GM21723 (cell line): Measurements from ENCODE around the gene TMEM151B.

Experiments
- ATAC-seq: cut with Tn5 transposase; IDR thresholded peaks from one replicate; pipeline ENCODE4 v1.9.1; 2021; ENCODE audit warnings: mild to moderate bottlenecking, moderate library complexity; ENCODE audit not compliant: unreplicated experiment

Gene TMEM151B

DNA sequence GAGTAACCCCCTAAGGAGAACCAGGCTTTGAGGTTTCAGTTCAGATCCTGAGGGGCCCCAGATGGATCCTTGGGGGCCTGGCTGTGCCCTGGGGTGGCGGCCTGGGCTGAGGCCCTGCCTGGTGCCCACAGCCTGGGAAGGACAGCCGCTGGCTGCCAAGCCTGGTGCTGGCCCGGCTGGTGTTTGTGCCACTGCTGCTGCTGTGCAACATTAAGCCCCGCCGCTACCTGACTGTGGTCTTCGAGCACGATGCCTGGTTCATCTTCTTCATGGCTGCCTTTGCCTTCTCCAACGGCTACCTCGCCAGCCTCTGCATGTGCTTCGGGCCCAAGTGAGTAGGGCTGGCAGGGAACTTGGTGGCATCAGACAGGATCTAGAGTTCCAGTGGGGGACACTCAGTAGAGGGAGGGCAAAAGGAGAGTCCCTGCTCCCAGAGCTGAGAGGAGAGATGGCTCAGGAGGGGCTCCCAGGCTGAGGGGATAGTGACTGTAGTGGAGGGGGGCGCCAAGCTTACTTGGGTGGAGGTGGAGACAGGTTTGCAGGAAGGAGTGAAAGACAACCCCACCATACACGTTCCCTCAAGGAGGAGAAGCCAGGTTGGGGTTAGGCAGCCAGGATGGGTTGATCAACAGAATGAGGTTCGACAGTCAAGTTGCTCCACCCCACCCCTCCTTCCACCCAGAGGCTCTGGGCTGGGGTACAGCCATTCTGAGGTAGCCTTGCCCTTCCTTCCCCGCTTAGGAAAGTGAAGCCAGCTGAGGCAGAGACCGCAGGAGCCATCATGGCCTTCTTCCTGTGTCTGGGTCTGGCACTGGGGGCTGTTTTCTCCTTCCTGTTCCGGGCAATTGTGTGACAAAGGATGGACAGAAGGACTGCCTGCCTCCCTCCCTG lies 37.3 kb upstream of the TMEM151B start:
- ATAC-seq = no peak

DNA sequence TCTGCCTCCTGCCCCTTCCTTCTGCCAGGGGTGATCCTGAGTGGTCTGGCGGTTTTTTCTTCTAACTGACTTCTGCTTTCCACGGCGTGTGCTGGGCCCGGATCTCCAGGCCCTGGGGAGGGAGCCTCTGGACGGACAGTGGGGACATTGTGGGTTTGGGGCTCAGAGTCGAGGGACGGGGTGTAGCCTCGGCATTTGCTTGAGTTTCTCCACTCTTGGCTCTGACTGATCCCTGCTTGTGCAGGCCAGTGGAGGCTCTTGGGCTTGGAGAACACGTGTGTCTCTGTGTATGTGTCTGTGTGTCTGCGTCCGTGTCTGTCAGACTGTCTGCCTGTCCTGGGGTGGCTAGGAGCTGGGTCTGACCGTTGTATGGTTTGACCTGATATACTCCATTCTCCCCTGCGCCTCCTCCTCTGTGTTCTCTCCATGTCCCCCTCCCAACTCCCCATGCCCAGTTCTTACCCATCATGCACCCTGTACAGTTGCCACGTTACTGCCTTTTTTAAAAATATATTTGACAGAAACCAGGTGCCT lies 36.6 kb upstream of the TMEM151B start:
- ATAC-seq = no peak

DNA sequence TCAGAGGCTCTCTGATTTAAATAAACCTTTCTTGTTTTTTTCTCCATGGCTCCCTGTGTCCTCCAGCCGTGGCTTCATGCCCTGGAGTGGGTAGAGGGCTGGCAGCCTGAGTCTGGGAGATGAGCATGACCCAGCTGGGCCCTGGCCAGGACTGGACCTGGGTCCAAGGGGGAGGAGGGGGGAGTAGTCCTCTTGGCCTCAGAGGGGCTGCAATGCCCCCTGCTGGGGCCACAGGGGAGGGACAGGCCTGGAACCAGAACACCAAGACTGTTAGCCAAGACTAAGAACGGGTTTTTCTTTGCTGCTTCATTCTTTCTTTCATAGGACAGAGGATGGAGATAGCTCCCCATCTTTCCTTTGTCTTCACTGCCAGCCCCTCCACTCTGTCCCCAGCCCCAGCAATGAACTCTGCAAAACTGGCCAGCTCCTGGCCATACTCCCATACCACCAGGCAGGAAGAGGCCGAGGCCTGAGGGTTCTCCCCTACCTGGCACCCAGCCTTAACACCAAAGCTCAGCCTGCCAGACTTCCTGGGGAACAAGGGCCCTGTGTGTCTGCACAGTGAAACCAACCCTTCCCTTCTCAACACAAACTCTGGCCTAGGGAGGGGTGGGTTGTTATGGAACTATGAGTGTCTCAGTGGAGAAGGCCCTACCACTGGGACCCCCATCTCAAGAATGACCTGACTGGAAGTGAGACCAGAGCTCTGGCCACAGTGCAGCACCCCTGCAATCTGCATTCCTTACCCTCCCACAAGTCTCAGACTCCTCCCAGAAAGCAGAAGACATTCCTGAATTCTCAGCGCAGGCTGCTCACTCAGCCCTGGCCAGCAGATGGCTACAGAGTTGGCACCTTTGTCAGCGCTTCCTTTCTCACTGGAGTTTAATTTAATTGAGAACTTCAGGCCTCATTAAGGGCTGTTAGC lies 35.9 kb upstream of the TMEM151B start:
- no peak for ATAC-seq

DNA sequence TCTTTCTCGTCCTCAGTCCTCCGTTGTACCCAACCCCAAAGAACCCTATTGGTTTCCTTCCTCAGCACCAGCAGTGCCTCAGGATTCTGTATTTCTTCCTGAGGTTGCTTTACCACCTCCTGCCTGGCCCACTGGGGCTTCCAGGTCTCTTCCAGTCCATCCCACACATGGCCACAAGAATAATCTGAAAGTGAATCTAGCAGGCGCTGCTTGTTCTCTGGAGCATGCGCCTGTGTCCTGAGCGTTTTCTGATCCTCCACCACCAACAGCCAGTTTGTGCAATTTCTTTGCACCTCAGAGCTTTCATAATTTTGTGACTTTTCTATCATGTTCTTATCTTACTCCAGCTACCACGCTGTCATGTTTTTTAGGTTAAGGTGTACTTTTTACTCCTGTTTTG lies 35.0 kb upstream of the TMEM151B start:
- ATAC-seq = no peak

DNA sequence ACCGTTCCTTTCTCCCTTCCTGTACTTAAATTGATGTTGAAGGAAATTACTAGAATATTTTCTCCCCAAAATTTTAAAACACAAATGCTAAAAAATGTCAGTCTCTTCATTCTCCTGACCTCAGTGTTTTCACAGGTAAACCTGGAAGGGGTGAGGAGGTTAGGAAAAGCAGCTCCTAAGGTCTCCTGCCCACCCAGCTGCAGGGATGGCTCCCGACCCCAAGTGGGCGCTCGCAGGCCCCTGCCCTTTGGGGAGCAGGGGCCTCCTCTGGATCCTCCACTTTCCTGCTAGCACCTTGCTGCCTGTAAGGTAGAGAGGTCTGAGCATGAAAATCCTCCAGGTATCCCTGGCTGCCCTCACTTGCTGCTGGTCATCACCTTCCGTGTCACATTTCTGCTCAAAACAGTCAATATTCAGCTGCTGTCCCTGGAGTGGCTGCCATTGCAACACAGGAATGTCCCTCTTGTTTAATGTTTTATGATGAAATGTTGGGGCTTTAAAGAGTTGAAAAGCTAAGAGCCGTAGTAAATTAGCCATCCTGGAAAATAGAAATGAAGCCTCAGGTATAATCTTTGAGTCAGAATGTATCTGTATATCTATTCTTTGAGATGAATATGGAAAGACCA lies 34.2 kb upstream of the TMEM151B start:
- ATAC-seq = no peak

DNA sequence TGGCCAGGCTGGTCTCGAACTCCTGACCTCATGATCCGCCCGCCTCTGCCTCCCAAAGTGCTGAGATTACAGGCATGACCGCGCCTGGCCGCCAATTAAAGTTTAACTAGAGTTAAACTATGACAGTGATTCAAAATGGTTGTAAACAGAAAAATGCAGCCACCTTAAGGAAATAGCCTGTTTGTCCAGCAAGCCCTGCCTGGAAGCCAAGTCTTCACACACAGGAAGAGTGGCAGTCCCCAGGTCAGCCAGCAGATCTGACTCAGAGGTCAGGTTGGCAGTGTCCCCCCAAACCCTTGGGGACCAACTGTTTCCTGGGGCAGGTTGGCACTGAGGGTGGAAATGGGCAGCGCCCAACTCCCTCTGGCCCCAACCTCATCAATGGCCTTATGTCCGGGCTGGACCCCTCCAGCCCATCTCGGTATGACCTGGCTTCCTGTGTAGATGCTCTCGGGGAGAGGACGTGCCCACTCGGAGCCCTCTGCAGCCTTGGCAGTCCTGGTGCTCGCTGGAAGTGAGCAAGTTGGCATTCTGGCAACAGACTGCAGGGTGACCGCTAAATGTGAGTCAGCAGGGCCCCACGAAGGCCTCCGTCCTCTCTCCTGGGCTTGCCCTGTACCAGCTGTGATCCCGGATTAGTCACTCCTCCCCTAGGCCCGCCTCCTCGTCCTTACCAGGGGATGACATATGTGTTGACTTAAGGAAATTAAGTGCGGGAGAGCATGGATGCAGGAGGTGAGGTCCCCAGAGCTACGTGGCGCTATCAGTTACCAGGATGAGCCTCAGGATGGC lies 33.0 kb upstream of the TMEM151B start:
- peak; percentile 78 for ATAC-seq

DNA sequence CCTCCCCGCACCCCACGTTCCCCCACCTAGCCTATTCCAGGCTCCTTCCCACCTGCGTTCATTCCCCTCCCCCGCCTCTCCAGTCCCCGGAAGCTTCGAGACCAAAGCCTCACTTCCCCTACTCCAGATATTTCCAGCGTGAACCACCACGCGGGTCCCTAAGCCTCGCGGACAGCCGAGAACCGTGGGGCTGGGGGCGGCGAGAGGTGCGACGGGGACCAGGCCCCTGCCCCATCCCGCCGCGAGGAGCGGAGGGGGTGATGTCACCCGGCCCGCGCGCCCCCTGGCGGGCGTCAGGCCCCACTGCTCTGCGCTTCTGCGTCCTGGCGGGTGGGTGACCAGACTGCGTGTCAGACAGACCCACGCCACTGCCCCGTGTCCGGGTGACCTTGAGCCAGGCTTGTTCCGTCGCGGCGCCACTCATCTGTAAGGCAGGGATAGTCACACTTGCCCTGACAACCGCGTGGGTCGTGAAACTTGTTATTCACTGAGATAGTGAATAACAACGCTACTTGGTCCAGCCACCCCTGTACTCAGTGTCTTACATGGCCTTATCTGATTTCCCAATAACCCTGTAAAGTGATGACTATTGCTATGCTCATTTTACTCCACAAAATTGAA lies 32.3 kb upstream of the TMEM151B start:
- ATAC-seq = peak; percentile 79

DNA sequence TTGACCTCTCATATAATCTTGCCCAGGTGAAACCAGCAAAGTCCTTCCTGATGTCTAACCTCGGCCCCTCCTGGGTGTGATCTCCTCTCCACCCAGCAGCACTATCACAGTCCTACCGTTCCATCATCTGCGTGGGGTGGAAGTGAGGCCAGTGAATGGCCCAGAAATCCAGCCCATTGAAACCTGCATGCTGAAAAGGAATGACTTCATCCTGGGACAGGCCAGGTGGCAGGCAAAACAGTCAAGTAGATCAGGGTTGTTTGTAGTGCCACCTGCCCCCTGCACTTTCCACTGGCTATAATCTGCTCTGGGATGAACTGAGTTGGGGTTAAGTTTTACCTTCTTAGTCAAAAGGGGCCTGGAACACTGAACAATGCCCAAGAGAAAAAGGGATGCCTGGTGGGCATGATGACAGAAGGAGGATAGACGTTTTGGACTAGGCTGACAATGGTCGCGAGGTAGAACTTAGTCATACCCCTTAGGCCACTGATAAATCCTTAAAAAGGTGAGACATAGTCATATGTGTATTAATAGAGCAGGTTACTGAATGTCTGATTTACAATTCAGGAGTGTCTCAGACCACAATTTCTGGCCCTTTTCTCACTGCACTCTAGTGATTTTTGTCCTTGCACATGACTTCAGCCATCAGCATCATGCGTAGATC lies 31.4 kb upstream of the TMEM151B start:
- ATAC-seq = no peak

DNA sequence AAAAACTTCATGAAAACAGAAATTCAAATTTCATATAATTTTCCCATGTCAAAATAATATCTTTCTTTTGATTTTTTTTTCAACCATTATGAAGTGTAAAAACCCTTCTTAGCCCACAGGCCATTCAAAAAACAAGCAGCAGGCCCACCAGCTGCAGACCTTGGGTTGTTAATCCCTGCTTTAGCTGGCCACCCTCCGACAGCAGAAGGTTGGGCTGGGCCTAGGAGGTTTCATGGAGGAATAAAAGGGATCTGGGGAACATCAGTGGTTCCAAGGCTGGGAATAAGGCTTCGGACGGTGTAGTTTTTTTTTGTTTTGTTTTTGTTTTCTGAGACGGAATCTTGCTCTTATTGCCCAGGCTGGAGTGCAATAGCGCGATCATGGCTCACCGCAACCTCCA lies 26.9 kb upstream of the TMEM151B start:
- ATAC-seq = no peak

DNA sequence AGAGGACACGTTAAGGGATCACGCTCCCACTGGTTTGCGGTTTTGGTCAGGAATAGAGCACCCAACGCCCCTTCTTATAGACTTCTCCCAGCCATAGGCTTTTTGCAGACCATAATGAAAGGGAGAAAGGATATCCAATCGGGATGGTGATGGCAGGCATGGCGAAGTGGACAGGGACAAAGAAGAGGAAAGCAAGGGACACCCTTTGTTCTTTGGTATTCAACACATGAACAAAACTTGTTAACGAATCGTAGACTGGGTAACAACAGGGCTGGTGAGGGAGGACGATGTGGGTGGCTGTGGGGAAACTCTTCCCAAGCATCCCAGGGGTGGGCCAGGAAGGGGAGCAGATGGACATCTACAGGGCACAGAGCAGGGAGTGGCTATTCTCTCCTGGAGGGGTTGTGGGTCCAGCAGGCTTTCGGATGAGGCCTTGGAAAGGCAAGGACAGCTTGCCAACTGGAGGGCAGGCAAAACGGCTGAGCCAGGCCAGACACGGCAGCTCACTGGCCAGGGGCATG lies 24.8 kb upstream of the TMEM151B start:
- ATAC-seq = no peak

DNA sequence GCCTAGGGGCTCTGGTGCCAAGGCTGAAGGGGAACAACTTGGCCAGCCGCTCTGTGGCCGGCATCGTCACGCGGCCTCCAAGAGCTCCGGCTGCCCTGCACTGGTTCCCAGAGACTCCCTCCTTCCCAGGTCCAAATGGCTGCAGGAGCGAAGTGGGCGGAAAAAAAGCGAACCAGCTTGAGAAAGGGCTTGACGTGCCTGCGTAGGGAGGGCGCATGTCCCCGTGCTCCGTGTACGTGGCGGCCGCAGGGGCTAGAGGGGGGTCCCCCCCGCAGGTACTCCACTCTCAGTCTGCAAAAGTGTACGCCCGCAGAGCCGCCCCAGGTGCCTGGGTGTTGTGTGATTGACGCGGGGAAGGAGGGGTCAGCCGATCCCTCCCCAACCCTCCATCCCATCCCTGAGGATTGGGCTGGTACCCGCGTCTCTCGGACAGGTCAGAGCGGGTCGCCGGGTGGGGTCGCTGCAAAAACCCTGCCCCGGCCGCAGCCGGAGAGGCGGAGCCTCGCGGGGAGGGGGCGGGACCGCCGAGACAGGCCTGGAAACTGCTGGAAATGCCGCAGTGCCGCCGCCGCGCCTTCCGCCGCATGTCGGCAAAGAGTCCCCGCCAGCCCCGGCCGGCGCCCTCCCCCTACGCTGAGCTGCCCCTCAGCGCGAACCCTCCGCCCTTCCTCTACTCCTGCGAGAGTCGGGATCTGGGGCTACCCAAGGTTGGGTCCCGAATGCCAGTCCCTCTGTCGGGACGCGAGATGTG lies 24.2 kb upstream of the TMEM151B start:
- ATAC-seq = peak; percentile 53

DNA sequence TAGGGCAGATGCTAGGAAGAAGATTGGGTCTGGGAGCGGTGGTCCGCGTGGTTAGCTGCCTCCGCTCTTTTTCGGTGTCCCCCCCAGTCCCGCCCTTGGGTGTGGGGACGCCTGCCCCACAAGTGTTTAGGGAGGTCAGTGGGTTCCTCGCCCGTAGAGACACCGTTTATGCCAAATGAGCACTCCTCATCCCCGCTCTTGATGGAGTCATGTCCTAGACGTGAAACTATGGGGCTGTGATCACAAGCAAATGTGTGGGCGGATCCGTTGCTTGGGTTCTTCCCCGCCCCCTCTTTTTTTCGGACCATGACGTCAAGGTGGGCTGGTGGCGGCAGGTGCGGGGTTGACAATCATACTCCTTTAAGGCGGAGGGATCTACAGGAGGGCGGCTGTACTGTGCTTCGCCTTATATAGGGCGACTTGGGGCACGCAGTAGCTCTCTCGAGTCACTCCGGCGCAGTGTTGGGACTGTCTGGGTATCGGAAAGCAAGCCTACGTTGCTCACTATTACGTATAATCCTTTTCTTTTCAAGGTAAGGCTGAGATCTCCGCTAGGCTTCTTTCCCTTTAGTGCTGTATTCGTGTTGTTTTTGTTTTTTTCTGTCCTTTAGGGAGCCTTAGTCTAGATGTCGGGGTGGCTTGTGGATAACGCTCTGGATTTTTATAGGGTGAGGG lies 23.4 kb upstream of the TMEM151B start, which contains the start of gene HSP90AB1:
Gene HSP90AB1, plus strand, starts transcription at position 439 of the 675 bp plus-strand sequence. CDS start 1,529 bp downstream, outside the sequence.
- peak; percentile 67 for ATAC-seq

DNA sequence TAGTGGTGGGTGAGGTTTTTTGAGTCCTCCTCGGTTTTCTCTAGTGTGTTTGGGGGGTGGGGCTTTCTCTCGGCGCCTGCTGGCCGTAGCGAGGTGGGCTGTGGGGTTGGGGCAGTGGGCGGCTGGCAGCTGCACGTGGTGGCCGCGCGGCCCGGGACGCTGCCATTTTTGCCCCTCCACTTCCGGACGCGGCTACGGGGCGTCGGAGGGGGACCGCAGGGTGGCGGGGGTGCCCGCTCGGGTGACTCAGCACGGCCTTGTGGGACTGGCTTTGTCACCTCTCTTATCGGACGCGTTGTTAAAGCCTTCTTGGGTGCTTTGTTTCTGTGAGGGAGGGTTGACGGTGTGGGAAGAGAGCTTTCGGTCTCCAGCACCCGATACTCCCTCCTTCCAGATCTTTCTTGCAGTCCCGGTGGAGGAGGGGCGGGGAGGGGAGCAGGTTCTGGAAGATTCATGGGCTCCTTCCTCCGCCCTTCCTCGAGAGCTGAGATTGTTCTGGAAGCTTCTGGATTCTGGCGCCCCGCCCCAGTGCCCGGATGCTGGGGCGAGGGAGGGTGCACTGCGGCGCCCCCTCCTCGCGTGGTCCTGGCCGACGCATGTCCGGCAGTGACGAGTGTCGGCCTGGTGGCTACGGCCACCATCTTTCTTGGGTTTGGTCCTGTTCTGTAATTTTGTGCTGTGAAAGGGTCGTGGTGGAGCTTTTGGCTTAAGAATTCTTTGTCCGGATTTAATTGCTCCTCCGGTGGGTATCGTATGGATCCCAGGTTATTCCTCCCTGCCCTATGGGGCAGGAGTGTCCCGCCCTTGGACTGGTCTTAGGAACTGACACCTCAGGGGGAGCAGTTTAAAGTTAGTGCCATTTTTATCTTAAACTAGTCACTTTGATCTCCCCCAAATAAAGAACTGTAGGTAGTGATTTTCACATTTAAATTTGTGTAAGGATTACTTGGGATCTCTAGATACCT lies 22.6 kb upstream of the TMEM151B start:
- ATAC-seq = peak; percentile 30

DNA sequence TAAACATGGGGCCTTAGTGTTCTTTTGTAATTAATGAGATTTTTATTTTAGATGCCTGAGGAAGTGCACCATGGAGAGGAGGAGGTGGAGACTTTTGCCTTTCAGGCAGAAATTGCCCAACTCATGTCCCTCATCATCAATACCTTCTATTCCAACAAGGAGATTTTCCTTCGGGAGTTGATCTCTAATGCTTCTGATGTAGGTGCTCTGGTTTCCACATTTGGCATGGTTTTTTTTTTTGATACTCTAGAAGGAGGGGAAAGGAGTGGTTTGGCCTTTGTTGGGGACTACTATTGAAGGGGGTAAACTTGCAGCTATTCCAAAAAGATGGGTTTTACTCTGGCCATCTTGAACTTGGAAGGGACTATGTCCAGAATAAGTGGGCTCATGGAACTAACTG lies 21.7 kb upstream of the TMEM151B start:
- no peak for ATAC-seq

DNA sequence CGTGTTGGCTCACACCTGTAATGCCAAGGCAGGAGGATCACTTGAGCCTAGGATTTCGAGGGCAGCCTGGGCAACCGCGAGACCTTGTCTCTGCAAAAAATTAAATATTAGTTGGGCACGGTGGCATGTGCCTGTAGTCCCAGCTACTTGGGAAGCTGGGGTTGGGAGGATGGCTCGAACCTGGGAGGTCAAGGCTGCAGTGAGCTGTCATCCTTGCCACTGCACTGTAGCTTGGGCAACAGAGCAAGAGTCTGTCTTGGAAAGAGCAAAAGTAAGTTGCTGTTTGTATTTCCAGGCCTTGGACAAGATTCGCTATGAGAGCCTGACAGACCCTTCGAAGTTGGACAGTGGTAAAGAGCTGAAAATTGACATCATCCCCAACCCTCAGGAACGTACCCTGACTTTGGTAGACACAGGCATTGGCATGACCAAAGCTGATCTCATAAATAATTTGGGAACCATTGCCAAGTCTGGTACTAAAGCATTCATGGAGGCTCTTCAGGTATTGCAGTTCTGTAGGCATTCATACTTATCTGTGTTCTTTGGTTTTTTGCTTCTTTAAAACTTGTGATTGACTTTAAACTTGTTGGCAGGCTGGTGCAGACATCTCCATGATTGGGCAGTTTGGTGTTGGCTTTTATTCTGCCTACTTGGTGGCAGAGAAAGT lies 21.0 kb upstream of the TMEM151B start:
- no peak for ATAC-seq
